Hematopoietic multipotent progenitor cell treated with erythropoietin and hydrocortisone succinate and interleukin-3 and kit ligand, for 4 days (in vitro differentiated cells): ENCODE measurements around the gene RGS6.

Experiments
- DNase-seq: peaks from one replicate; pipeline ENCODE4 v3.0.0-alpha.2; 2015

Gene RGS6

DNA sequence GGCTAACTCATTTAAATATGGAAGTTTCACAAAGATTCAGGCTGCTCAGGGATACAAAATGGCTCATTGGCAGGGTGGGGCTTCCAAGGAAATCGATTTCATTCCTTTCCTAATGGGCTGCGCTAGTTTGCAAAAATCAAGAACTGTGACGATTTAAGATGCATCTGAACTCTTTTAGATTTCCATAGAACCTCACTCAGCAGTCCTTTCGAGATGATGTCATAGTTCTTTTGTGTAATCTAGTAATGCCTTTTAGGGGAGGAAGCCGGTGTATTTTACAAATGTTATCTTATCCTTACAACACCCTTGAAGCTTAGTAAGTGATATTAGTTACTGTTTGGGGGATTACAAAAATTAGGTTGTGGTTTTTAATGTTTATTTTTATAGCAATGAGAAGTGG is 239.8 kb downstream of the RGS6 start:
- no peak for DNase-seq

DNA sequence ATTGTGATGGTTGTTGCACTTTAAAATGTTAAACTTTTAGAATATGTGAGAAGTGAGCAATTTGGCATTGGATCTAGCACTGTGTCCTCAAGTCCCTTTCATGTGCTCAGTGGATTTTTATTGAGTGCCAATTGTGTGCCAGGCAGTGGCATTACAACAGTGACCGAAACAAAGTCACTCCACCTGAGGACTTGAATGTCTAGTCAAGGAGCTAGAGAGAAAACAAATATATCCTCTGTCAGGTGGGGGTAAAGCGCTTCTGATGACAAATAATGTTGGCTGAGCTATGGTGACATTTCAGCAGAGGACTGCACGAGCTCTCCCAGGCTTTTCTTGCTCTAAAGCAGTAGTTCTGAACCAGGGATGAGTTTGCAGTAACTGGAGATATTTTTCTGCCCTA is 240.4 kb downstream of the RGS6 start:
- DNase-seq: no peak

DNA sequence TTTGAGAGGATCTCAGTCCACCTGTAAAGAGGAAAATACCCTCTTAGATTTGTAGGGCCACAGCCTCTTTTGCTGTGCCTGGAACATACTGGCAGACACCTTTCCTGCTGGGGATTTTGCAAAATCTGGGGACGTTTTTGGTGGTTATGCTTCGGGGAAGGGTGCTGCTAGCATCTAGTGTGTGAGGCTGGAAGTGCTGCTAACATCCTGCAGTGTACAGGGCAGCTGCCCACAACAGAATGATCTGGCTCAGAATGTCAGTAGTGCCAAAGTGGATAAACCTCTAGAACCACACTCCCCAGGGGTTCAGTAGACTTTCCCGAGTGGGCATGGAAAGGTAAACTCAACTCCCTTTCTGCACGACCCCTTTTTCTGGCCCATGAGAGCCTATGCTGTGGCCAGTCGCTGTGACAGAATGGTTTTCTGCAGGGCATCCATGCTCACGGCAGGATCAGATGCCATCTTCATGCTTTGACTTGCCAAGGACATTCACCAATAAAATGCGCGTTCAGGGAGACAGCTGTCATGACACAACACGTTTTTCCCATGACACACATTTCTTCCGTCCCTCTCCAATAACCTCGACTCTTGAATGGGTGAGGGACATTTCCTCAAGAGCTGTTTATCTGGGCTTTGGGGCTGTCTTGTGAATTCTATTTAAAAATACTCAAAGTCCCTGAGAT is 240.9 kb downstream of the RGS6 start:
- DNase-seq: no peak

DNA sequence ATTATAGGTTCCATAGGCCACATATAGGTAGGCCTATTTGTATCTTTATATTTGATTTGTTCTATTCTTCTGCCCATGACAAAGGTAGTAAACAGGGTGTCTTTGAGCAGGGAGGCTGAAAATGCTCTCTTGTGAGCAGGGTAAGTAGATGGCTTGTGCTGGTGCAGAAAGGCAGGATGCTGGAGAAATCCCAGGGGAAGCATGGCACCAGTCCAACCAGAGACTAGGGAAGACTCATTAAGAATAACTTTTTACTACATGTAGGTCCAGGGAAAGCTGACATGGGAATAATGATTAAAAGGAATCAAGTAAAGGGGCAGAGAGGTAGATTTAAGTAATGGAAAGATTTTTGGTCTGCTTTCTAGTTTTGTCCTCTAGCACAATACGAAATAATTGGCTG is 245.0 kb downstream of the RGS6 start:
- no peak for DNase-seq

GRCh38 chr14:72178517-72178916 is 246.3 kb downstream of the RGS6 start:
- no peak for DNase-seq

- no peak for DNase-seq
Observed at GRCh38 chr14:72182708-72183432, 250.6 kb downstream of the RGS6 start.

GRCh38 chr14:72183631-72184030 is 251.4 kb downstream of the RGS6 start:
- DNase-seq: no peak

GRCh38 chr14:72186523-72186922 is 254.3 kb downstream of the RGS6 start:
- no peak for DNase-seq

- no peak for DNase-seq
Observed at GRCh38 chr14:72196237-72197015, 264.2 kb downstream of the RGS6 start.

- no peak for DNase-seq
Observed at GRCh38 chr14:72201645-72202044, 269.4 kb downstream of the RGS6 start.

- DNase-seq: no peak
Observed at GRCh38 chr14:72213424-72213823, 281.2 kb downstream of the RGS6 start.

DNA sequence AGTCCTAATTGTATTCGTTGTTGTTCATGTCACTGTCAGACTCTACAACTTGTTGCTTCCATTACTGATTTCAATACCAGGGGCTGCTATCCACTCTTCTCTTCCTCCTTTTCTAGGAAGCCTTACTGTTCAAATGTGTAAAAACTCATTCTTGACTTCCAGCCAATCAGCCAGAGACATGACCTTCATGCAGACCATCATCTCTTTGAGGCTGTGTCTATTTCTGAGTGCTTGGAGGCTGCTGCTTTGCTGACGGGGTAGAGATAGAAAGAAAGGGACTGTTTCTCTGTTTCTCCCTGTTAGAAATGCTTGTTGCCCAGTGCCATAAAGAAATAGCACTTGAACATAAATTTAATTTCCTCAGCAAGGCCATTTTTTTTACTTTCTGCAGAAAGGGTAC is 282.9 kb downstream of the RGS6 start:
- DNase-seq: no peak

- DNase-seq: no peak
Observed at GRCh38 chr14:72217135-72217534, 284.9 kb downstream of the RGS6 start.

GRCh38 chr14:72222046-72222445 is 289.8 kb downstream of the RGS6 start:
- no peak for DNase-seq

DNA sequence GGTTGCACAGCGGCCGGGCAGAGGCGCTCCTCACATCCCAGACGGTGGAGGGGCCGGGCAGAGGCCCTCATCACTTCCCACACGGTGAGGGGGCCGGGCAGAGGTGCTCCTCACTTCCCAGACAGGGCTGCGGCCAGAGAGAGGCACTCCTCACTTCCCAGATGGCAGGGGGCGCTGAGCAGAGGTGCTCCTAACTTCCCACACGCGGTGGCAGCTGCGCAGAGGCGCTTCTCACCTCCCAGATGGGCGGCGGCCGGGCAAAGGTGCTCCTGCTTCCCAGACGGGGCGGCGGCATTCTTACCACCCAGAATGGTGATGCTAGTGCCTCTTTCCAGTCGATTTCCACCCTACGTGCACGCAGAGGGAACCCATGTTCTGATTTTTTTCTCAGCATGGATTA is 304.4 kb downstream of the RGS6 start:
- DNase-seq: no peak

DNA sequence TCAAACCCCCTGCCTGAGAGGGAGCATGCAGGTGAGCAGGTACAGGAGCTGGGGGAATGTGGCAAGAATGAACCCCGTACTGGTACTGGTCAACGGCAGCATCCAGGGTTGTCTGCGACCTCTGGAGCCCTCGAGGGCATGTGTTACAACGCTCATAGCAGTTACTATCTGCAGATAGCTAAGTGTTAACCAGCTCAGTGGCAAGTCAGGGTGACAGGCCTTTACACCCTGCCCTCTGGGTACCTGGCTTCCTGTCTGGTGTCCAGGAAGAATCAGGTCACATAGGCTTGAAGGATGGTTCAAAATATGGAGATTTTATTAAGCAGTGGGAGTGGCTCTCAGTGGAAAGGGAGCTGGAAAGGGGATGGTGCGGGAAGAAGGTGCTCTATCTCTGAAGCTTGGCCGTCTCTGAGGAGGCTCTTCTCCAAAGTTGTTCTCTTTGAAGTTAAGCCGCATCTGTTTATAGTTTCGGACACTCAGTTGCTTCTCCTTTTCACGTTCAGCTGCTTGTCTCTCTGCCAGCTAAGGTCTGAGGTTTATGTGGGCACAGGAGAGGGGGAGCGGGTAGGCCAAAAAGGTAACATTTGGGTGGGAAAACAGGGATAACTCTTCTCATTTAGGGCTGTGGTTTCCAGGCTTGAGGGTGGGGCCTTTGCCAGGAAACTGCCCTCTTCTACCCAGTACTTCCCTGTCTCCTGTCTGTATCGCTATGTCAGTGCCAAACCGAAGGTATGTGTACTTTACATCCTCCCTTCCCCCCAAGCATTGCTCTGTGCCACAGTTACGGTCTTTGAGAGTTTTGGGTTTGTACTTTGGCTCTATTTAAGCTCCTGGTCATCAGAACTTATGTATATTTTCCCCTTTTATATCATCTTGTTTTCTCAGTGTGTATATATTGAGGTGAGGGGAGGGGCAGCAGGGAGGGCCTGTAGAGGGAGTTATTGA is 305.8 kb downstream of the RGS6 start:
- no peak for DNase-seq

GRCh38 chr14:72243309-72244293 is 311.4 kb downstream of the RGS6 start:
- DNase-seq: no peak

- no peak for DNase-seq
Observed at GRCh38 chr14:72247896-72248465, 315.8 kb downstream of the RGS6 start.

DNA sequence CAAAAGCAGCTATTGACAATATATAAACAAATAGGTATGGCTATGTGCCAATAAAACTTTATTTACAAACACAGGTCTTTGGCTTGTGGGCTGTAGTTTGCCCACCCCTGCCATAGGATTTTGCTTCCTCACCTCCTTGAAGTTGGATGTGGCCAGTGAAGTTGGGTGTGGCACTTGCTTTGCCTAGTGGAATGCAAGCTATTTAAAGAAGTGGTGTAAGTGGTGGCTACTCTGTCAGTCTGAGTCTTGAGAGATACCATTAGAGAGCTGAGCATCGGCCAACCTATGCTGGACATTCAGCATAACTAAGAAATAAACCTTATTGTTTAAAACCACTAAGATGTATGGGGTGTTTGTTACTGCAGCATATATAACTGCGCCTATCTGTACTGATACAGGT is 321.3 kb downstream of the RGS6 start:
- no peak for DNase-seq

DNA sequence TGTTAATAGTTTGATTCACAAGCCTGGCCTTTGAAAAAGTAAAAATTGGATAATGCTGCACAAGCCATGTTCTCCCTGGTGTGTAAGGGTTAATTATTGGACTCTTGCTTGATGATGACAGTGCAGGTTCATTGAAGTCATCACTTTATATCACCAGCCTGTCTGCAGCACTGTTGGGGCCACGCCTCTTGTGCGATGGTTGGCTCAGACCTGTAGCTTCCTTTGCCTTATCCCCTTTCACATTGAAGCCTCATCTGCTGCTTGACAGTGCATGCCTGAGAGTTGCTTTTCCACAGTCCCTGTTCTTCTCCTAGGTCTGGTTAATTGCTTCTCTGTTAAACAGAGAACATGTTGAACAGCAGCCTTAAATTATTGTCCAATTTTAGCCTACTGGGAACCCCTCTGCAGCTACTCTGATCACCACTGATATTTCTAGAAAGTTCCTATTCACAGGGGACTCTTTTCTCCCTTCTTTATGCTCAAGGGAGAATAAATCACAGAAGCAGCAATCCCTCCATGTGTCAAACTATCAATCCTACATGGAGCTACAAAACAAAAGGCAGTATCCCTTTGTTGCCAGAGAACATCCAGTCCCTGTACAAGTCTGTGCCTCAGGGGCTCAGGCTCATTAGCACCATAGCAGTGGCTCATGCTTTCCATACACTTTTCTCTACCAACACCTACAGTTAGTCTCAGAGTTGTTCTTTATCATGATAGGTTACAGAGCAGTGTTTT is 322.1 kb downstream of the RGS6 start:
- no peak for DNase-seq
